LNCAP (cell line): Measurements from ENCODE around the gene ZNF740.

Experiments
- TF ChIP-seq, protein P1 (sequence below): fragments of 450-650 bp; IDR thresholded peaks from 2 replicates; pipeline ENCODE4 v1.5.1; 2017; ENCODE audit warnings: mild to moderate bottlenecking

ZNF740 gene, protein sequence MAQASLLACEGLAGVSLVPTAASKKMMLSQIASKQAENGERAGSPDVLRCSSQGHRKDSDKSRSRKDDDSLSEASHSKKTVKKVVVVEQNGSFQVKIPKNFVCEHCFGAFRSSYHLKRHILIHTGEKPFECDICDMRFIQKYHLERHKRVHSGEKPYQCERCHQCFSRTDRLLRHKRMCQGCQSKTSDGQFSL

DNA sequence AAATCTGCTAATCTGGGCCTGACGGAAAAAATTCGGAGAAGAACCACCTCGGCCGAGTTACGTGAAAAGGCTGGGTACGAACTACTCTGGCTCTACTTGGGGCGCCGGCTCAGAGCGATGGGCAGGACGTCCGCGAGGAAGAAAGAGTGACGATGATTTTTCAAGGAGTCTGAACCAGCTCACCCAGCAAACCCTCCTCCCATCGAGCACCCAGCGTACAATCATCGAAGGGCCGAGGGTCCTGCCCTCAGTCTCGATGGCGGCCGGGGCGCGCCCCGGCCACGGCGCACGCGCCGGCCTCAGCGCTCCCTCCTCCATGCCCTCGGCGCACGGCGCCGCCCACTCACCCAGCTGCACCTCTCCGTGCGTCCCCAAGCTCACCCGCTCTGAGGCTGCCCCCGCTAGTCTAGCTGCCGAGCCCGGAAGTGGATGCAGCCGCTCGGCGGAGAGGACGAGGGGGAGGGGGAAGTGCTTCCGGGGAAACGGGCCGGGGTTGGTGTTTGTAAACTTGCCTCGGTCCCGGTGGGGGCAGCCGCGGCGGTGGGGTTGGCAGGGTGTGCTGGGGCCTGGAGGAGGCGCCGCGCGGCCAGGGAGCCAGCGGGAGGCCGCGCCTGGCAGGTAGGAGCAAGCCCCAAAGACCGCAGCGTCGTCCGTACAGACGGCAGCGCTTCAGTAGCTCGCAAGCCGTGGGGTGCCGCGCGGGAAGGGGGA is at the start of gene ZNF740, which contains the start of gene CSAD:
ZNF740 (plus strand) TSS at position 503 of the 711 bp plus-strand sequence. CDS start 1,262 bp downstream, outside the sequence.
CSAD (minus strand) TSS at position 706 of the 711 bp plus-strand sequence. CDS start 7,455 bp downstream, outside the sequence.
- TF ChIP-seq, protein P1, sequence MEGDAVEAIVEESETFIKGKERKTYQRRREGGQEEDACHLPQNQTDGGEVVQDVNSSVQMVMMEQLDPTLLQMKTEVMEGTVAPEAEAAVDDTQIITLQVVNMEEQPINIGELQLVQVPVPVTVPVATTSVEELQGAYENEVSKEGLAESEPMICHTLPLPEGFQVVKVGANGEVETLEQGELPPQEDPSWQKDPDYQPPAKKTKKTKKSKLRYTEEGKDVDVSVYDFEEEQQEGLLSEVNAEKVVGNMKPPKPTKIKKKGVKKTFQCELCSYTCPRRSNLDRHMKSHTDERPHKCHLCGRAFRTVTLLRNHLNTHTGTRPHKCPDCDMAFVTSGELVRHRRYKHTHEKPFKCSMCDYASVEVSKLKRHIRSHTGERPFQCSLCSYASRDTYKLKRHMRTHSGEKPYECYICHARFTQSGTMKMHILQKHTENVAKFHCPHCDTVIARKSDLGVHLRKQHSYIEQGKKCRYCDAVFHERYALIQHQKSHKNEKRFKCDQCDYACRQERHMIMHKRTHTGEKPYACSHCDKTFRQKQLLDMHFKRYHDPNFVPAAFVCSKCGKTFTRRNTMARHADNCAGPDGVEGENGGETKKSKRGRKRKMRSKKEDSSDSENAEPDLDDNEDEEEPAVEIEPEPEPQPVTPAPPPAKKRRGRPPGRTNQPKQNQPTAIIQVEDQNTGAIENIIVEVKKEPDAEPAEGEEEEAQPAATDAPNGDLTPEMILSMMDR: no peak

DNA sequence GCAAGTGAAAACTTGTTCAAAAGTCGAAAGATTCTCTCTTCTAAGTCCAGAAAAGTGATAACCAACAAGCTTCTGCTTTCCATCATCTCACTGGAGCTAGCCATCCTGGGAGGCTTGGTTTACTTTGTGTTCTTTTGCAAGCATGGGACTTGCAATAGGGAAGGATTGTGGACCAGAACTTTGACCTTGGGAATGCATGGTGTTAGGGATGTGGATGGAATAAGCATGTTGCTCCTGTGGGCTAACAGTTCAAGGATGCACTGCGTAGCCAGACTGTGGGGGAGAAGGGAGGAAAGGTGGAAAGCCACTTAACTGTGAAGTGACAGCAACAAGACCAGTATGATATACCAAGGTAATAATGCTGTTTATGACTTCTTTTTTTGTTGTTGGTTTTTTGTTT is 48.7 kb upstream of the ZNF740 start:
- TF ChIP-seq, protein P1: no peak

DNA sequence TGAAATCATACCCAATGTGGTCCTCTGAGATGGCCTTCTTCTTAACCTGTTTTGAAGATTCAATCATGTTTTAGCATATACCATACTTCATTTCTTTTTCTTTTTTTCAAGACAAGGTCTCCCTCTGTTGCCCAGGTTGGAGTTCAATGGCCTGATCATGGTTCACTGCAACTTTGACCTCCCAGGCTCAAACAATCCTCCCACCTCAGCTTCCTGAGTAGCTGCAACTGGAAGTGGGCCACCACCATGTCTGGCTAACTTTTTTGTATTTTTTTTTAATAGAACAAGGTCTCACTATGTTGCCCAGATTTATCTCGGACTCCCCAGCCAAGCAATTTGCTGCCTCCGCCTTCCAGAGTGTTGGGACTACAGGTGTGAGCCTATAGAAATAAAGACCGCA is 46.8 kb upstream of the ZNF740 start:
- TF ChIP-seq, protein P1: no peak

DNA sequence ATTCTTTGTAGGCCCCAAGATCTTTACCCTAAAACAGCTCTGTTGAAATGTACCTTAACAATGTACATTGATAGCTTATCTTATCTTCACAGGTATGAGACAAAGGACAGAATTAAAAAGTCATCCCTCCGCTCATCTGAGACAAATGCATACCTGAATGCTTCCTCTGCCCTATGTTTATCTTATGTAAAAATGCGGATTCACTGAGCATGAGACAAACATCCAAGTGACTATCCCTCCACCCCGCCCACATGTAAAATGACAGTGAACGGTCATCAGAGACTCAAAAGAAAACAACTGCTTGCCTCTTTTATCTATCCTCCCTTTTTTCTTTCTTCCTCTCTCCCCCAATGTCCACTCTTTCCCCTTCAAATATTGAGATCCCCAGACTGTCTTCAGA is 37.2 kb upstream of the ZNF740 start:
- TF ChIP-seq, protein P1: no peak

DNA sequence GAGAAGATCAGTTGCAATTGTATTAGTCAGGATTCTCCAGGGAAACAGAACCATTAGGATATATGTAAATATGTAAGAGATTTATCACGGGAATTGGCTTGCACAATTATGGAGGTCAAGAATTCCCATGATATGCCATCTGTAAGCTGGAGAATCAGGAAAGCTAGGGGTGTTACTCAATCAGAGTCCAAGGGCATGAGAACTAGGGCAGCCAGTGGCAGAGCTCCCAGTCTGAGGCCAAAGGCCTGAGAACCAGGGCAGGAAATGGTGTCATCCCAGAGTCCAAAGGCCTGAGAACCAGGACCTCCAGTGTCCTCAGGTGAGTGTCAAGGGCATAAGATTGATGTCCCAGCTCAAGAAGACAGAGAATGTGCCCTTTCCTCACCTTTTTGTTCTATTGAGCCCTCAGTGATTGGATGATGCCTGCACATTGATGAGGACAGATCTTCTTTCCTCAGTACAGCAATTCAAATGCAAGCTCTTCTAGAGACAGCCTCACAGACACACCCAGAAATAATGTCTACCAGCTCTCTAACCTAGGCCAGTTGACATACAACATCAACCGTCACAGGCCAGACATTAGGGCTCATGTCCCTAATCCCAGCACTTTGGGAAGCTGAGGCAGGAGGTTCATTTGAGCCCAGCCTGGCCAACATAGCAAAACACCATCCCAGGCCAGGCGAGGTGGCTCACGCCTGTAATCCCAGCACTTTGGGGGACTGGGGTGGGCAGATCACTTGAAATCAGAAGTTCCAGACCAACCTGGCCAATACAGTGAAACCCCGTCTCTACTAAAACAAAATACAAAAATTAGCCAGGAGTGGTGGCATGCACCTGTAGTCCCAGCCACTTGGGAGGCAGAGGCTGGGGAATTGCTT is 34.9 kb upstream of the ZNF740 start:
- TF ChIP-seq, protein P1: no peak

DNA sequence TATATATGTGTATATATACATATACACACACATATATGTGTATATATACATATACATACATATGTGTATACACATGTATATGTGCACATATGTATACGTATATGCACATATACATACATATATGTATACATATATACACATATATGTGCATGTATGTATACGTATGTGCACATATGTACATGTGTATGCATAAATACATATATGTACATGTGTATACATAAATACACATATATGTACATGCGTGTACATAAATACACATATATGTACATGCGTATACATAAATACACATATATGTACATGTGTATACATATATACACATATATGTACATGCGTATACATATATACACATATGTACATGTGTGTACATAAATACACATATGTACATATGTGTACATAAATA is 33.3 kb upstream of the ZNF740 start:
- TF ChIP-seq, protein P1: no peak

DNA sequence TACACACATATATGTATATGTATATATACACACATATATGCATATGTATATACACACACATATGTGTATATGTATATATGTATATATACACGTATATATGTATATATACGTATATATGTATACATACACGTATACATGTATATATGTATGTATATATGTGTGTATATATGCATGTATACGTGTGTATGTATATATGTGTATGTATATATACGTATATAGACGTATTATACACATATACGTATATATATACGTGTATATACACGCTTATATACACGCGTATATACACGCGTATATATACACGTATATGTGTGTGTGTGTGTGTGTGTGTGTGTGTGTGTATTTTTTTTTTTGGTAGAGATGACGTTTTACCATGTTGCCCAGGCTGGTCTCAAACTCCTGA is 32.9 kb upstream of the ZNF740 start:
- TF ChIP-seq, protein P1: no peak
